GM23338 (cell line): Measurements from ENCODE around the gene HSPB2. TPM values are rescaled to one million over a fixed set of nuclear protein-coding genes. Genes with fewer than 3 reads are reported as not detected.

Source experiments
- ATAC-seq: fragments of 200-7000 bp; cut with Tn5 transposase; 3 replicates; pipeline ENCODE4 v1.9.1; 2020
- DNase-seq: peaks from one replicate; pipeline ENCODE4 v3.0.0-alpha.2; 2015; ENCODE audit warnings: low spot score
- H2AFZ ChIP-seq: fragments of 200-600 bp; sonication (generic); 2 replicates; pipeline ENCODE4 v1.8.0; 2016; ENCODE audit warnings: antibody characterized with exemption, mild to moderate bottlenecking, moderate library complexity
- H3F3A ChIP-seq: fragments of 200-600 bp; sonication (generic); replicated peaks from 2 replicates; pipeline ENCODE4 v1.8.0; 2017; ENCODE audit warnings: antibody characterized with exemption, mixed run types, low read depth
- H3K27ac ChIP-seq: fragments of 200-600 bp; sonication (generic); 2 replicates; pipeline ENCODE4 v1.6.1; 2016; ENCODE audit warnings: low read depth
- H3K27me3 ChIP-seq: fragments of 200-600 bp; sonication (generic); 2 replicates; pipeline ENCODE4 v1.8.0; 2016; ENCODE audit warnings: mild to moderate bottlenecking, mixed run types, moderate library complexity; ENCODE audit not compliant: insufficient read depth
- H3K36me3 ChIP-seq: fragments of 200-600 bp; sonication (generic); 2 replicates; pipeline ENCODE4 v1.8.0; 2016; ENCODE audit warnings: mild to moderate bottlenecking; ENCODE audit not compliant: insufficient read depth
- H3K4me1 ChIP-seq: fragments of 200-600 bp; sonication (generic); 2 replicates; pipeline ENCODE4 v1.8.0; 2016; ENCODE audit warnings: mild to moderate bottlenecking, moderate library complexity; ENCODE audit not compliant: insufficient read depth
- H3K4me2 ChIP-seq: fragments of 200-600 bp; sonication (generic); 2 replicates; pipeline ENCODE4 v1.7.1; 2017; ENCODE audit warnings: mixed run types
- H3K4me3 ChIP-seq: fragments of 200-600 bp; sonication (generic); 2 replicates; pipeline ENCODE4 v1.6.1; 2016; ENCODE audit warnings: mixed run types
- H3K79me2 ChIP-seq: fragments of 200-600 bp; sonication (generic); replicated peaks from 2 replicates; pipeline ENCODE4 v1.8.0; 2017; ENCODE audit warnings: mild to moderate bottlenecking; ENCODE audit not compliant: insufficient read depth
- H3K9me2 ChIP-seq: fragments of 200-600 bp; sonication (generic); 2 replicates; pipeline ENCODE4 v1.8.0; 2017; ENCODE audit not compliant: insufficient read depth
- H4K20me1 ChIP-seq: fragments of 200-600 bp; sonication (generic); replicated peaks from 2 replicates; pipeline ENCODE4 v1.8.0; 2017; ENCODE audit warnings: mild to moderate bottlenecking; ENCODE audit not compliant: insufficient read depth
- H3K27ac Mint-ChIP-seq: 2 replicates; pipeline ENCODE4 v1.8.0; 2020; ENCODE audit warnings: inconsistent platforms, mild to moderate bottlenecking, moderate library complexity, mixed read lengths
- H3K27me3 Mint-ChIP-seq: 3 replicates; pipeline ENCODE4 v1.8.0; 2022; ENCODE audit warnings: low read depth, mild to moderate bottlenecking, moderate library complexity, mixed read lengths, inconsistent platforms; ENCODE audit not compliant: insufficient read depth, poor library complexity
- H3K36me3 Mint-ChIP-seq: 3 replicates; pipeline ENCODE4 v1.8.0; 2021; ENCODE audit warnings: low read depth, mild to moderate bottlenecking, inconsistent platforms, moderate library complexity, mixed read lengths
- H3K4me1 Mint-ChIP-seq: 3 replicates; pipeline ENCODE4 v1.8.0; 2020; ENCODE audit warnings: mild to moderate bottlenecking, inconsistent platforms, mixed read lengths
- H3K4me3 Mint-ChIP-seq: 3 replicates; pipeline ENCODE4 v1.8.0; 2021; ENCODE audit warnings: moderate library complexity, mild to moderate bottlenecking, inconsistent platforms, mixed read lengths
- H3K9me3 Mint-ChIP-seq: 3 replicates; pipeline ENCODE4 v1.8.0; 2020; ENCODE audit warnings: moderate library complexity, mild to moderate bottlenecking, inconsistent platforms, mixed read lengths
- CREB1 ChIP-seq: fragments of 250-450 bp; sonication (Bioruptor Pico); IDR thresholded peaks from 2 replicates; pipeline ENCODE4 v1.5.0; 2020; ENCODE audit warnings: low read depth, mild to moderate bottlenecking, moderate library complexity
- EZH2 ChIP-seq: fragments of 200-600 bp; sonication (generic); IDR thresholded peaks from one replicate; pipeline ENCODE4 v1.8.0; 2017; ENCODE audit warnings: antibody characterized with exemption, mild to moderate bottlenecking, low read depth; ENCODE audit not compliant: unreplicated experiment
- EZH2phosphoT487 ChIP-seq: fragments of 200-600 bp; sonication (generic); IDR thresholded peaks from one replicate; pipeline ENCODE4 v1.8.1; 2018; ENCODE audit warnings: antibody characterized with exemption; ENCODE audit not compliant: unreplicated experiment
- JUNB ChIP-seq: IDR thresholded peaks from one replicate; pipeline ENCODE4 v1.6.1; 2016; ENCODE audit warnings: antibody characterized with exemption; ENCODE audit not compliant: unreplicated experiment
- NANOG ChIP-seq: IDR thresholded peaks from 2 replicates; pipeline ENCODE4 v1.6.1; 2016; ENCODE audit warnings: antibody characterized with exemption, borderline replicate concordance
- POLR2AphosphoS5 ChIP-seq: IDR thresholded peaks from 2 replicates; pipeline ENCODE4 v1.6.1; 2016; ENCODE audit warnings: antibody characterized with exemption, low read depth
- STAT1 ChIP-seq: IDR thresholded peaks from one replicate; pipeline ENCODE4 v1.6.1; 2016; ENCODE audit warnings: antibody characterized with exemption; ENCODE audit not compliant: unreplicated experiment
- ZNF114 ChIP-seq: fragments of 250-450 bp; sonication (Bioruptor Pico); IDR thresholded peaks from 2 replicates; pipeline ENCODE4 v1.5.0; 2020; ENCODE audit warnings: mild to moderate bottlenecking, moderate library complexity
- ZNF331 ChIP-seq: fragments of 250-450 bp; sonication (Bioruptor Pico); IDR thresholded peaks from 2 replicates; pipeline ENCODE4 v1.5.0; 2020; ENCODE audit warnings: low read depth, mild to moderate bottlenecking, moderate library complexity
- polyA plus RNA-seq: library from polyadenylated mRNA; unstranded; fragments of >200 nt; fragmentation: Nextera tagmentation; extraction: Ambion mirVana; gene quantifications from 2 replicates; pipeline ENCODE4 v1.2.1, GENCODE V29; 2016
- total RNA-seq: library from RNA; depleted of rRNA; stranded (reverse); fragments of >200 nt; shearing (Covaris generic); gene quantifications from 2 replicates; pipeline ENCODE4 v1.2.3, GENCODE V29; 2014
- TF ChIP-seq, protein P1 (sequence below): IDR thresholded peaks from one replicate; pipeline ENCODE4 v1.6.1; 2018; ENCODE audit warnings: antibody characterized with exemption; ENCODE audit not compliant: unreplicated experiment
- TF ChIP-seq, protein P2 (sequence below), 2 experiments: fragments of 200-600 bp in 1 of 2; sonication (generic) in 1 of 2; conservative IDR thresholded peaks; 2 replicates each; pipeline versions ENCODE4 v1.5.1 to v1.6.1; 2016 to 2017; ENCODE audit warnings: antibody characterized with exemption in 2 of 2, low read depth in 2 of 2, mild to moderate bottlenecking in 2 of 2, moderate library complexity in 1 of 2
- TF ChIP-seq, protein P3 (sequence below): IDR thresholded peaks from 2 replicates; pipeline ENCODE4 v1.6.1; 2016; ENCODE audit warnings: antibody characterized with exemption

The HSPB2 gene
- total and polyA plus RNA-seq, 2 experiments from 2014 or later, result 1.0 to 2.6 TPM

DNA sequence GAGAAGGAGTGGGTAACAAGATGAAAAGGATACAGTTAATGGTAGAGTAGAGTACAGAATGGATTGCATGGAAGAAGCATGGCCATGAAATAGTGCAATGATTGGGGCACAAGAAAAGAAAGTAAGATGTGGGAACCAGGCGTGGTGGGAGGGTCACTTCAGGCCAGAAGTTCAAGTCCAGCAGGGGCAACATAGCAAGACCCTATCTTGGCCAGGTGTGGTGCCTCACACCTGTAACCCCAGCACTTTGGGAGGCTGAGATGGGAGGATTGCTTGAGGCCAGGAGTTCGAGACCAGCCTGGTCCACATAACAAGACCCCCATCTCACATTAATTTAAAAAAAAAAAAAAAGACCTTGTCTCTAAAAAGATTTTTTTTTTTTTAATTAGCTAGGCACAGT, 4.8 kb downstream of the HSPB2 start:
- peaks cover 19% of the 10 kb centered on the region for H3K4me1 ChIP-seq
- no peaks in the 10 kb centered on the region for H3K9me2 ChIP-seq
- peaks cover 3% of the 10 kb centered on the region; the same call in 1 of the 2 replicates for H3F3A ChIP-seq
- H3K79me2 ChIP-seq, result no peaks in the 10 kb centered on the region
- Mint-ChIP-seq H3K36me3 (no peaks in the 10 kb centered on the region), H3K4me1 (peaks cover 26% of the 10 kb centered on the region), H3K27ac (no peak overlapping the region), H3K9me3 (peaks cover 3% of the 10 kb centered on the region; the same call in 1 of the 3 replicates), H3K4me3 (no peak overlapping the region), H3K27me3 (peaks cover 9% of the 10 kb centered on the region)
- H2AFZ ChIP-seq, result peak overlapping the region; percentile 14; the same call in 1 of the 2 replicates
- no peaks in the 10 kb centered on the region for H3K27me3 ChIP-seq
- H3K36me3 ChIP-seq, result no peaks in the 10 kb centered on the region
- ATAC-seq (no peak), DNase-seq (no peak)
- TF ChIP-seq EZH2phosphoT487 (no peak), NANOG (no peak)
- no peak overlapping the region for H3K27ac ChIP-seq
- no peak overlapping the region for H3K4me3 ChIP-seq
- no peak overlapping the region for H3K4me2 ChIP-seq
- no peaks in the 10 kb centered on the region for H4K20me1 ChIP-seq

DNA sequence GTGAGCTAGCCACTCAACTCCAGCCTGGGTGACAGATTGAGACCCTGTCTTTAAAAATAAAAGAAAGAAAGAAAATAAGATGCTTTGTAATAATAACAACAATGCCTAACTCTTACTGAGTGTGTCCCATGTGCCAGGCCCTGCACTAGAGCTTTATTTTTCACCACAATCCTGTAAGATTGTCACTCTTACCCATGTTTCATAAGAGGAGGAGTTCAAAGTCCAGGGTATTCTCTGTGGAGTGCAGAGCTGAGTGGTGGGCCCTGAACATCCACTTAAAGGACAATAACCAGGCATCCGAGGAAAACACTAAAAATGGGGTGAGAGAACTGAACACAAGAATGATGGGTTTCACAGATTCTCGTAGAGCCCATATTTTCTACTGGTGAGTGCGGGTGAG, 5.3 kb downstream of the HSPB2 start:
- Histone ChIP-seq H3K4me1 (peaks cover 18% of the 10 kb centered on the region), H3K79me2 (no peaks in the 10 kb centered on the region), H4K20me1 (no peaks in the 10 kb centered on the region), H3K4me3 (no peak overlapping the region), H3K9me2 (no peaks in the 10 kb centered on the region), H3F3A (peaks cover 3% of the 10 kb centered on the region; the same call in 1 of the 2 replicates), H3K36me3 (no peaks in the 10 kb centered on the region), H3K27ac (no peak overlapping the region), H3K4me2 (peak overlapping the region; percentile 37; the same call in 1 of the 2 replicates), H2AFZ (no peak overlapping the region), H3K27me3 (no peaks in the 10 kb centered on the region)
- DNase-seq, result no peak
- Mint-ChIP-seq H3K4me3 (no peak overlapping the region), H3K36me3 (no peaks in the 10 kb centered on the region), H3K9me3 (peaks cover 3% of the 10 kb centered on the region; the same call in 1 of the 3 replicates), H3K27me3 (peaks cover 9% of the 10 kb centered on the region), H3K4me1 (peaks cover 26% of the 10 kb centered on the region), H3K27ac (peak overlapping the region; percentile 41; the same call in 1 of the 2 replicates)
- ATAC-seq, result no peak
- TF ChIP-seq, protein P1, sequence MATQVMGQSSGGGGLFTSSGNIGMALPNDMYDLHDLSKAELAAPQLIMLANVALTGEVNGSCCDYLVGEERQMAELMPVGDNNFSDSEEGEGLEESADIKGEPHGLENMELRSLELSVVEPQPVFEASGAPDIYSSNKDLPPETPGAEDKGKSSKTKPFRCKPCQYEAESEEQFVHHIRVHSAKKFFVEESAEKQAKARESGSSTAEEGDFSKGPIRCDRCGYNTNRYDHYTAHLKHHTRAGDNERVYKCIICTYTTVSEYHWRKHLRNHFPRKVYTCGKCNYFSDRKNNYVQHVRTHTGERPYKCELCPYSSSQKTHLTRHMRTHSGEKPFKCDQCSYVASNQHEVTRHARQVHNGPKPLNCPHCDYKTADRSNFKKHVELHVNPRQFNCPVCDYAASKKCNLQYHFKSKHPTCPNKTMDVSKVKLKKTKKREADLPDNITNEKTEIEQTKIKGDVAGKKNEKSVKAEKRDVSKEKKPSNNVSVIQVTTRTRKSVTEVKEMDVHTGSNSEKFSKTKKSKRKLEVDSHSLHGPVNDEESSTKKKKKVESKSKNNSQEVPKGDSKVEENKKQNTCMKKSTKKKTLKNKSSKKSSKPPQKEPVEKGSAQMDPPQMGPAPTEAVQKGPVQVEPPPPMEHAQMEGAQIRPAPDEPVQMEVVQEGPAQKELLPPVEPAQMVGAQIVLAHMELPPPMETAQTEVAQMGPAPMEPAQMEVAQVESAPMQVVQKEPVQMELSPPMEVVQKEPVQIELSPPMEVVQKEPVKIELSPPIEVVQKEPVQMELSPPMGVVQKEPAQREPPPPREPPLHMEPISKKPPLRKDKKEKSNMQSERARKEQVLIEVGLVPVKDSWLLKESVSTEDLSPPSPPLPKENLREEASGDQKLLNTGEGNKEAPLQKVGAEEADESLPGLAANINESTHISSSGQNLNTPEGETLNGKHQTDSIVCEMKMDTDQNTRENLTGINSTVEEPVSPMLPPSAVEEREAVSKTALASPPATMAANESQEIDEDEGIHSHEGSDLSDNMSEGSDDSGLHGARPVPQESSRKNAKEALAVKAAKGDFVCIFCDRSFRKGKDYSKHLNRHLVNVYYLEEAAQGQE, result no peak
- TF ChIP-seq NANOG (no peak), CREB1 (CRISPR knock-in tag) (no peak), EZH2phosphoT487 (no peak), POLR2AphosphoS5 (no peak), STAT1 (no peak), ZNF331 (no peak), JUNB (no peak), EZH2 (no peak), ZNF114 (CRISPR knock-in tag) (no peak)
- TF ChIP-seq, protein P2, sequence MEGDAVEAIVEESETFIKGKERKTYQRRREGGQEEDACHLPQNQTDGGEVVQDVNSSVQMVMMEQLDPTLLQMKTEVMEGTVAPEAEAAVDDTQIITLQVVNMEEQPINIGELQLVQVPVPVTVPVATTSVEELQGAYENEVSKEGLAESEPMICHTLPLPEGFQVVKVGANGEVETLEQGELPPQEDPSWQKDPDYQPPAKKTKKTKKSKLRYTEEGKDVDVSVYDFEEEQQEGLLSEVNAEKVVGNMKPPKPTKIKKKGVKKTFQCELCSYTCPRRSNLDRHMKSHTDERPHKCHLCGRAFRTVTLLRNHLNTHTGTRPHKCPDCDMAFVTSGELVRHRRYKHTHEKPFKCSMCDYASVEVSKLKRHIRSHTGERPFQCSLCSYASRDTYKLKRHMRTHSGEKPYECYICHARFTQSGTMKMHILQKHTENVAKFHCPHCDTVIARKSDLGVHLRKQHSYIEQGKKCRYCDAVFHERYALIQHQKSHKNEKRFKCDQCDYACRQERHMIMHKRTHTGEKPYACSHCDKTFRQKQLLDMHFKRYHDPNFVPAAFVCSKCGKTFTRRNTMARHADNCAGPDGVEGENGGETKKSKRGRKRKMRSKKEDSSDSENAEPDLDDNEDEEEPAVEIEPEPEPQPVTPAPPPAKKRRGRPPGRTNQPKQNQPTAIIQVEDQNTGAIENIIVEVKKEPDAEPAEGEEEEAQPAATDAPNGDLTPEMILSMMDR (conservative IDR thresholded peaks at IDR 0.05; ENCODE audit: low read depth in 2 of 2), result no peak
- TF ChIP-seq, protein P3, sequence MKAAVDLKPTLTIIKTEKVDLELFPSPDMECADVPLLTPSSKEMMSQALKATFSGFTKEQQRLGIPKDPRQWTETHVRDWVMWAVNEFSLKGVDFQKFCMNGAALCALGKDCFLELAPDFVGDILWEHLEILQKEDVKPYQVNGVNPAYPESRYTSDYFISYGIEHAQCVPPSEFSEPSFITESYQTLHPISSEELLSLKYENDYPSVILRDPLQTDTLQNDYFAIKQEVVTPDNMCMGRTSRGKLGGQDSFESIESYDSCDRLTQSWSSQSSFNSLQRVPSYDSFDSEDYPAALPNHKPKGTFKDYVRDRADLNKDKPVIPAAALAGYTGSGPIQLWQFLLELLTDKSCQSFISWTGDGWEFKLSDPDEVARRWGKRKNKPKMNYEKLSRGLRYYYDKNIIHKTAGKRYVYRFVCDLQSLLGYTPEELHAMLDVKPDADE, result no peak
